BE2C (cell line): Measurements from ENCODE around the gene ZNF254.
A peak's percentile ranks its signal among the peaks of the same experiment; 100 is the strongest.

Experiments
- DNase-seq: peaks from one replicate; pipeline ENCODE4 v3.0.0-alpha.2; 2020
- H3K27me3 ChIP-seq: fragments of 250-450 bp; sonication (Bioruptor Pico); 2 replicates; pipeline ENCODE4 v1.5.1; 2020; ENCODE audit warnings: mild to moderate bottlenecking
- H3K36me3 ChIP-seq: fragments of 250-450 bp; sonication (Bioruptor Pico); 2 replicates; pipeline ENCODE4 v1.5.1; 2020; ENCODE audit warnings: mild to moderate bottlenecking
- H3K4me1 ChIP-seq: fragments of 250-450 bp; sonication (Bioruptor Pico); 2 replicates; pipeline ENCODE4 v1.5.1; 2020
- H3K4me3 ChIP-seq: 2 replicates; pipeline ENCODE4 v1.5.1; 2011; ENCODE audit warnings: low read depth, low read length
- H3K9me3 ChIP-seq: fragments of 250-450 bp; sonication (Bioruptor Pico); 2 replicates; pipeline ENCODE4 v1.5.1; 2020
- TF ChIP-seq, protein P1 (sequence below): IDR thresholded peaks from 2 replicates; pipeline ENCODE4 v1.5.1; 2012; ENCODE audit warnings: mild to moderate bottlenecking, low read depth, low read length

The ZNF254 gene

DNA sequence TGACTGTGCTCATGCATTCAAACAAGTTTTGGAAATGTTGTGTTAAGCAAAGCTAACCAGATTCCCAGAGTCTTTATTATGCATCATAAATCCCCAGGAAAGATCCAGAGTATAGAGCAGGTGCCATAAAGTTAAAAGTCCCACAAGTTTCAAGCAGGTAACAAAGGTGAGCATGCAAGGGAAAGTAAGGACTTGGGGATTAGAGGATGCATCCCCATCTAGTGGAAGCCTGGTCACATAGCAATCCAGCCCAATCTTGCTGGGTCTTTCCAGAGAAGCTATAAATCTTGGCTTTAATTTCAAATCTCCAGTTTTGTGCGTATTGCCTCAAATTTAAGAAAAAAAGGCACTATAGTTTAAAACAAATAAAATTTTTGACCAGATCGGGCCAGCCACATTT, 72.7 kb downstream of the ZNF254 start:
- TF ChIP-seq, protein P1, sequence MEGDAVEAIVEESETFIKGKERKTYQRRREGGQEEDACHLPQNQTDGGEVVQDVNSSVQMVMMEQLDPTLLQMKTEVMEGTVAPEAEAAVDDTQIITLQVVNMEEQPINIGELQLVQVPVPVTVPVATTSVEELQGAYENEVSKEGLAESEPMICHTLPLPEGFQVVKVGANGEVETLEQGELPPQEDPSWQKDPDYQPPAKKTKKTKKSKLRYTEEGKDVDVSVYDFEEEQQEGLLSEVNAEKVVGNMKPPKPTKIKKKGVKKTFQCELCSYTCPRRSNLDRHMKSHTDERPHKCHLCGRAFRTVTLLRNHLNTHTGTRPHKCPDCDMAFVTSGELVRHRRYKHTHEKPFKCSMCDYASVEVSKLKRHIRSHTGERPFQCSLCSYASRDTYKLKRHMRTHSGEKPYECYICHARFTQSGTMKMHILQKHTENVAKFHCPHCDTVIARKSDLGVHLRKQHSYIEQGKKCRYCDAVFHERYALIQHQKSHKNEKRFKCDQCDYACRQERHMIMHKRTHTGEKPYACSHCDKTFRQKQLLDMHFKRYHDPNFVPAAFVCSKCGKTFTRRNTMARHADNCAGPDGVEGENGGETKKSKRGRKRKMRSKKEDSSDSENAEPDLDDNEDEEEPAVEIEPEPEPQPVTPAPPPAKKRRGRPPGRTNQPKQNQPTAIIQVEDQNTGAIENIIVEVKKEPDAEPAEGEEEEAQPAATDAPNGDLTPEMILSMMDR: peak; percentile 63
- no peaks in the 10 kb centered on the region for H3K4me1 ChIP-seq

DNA sequence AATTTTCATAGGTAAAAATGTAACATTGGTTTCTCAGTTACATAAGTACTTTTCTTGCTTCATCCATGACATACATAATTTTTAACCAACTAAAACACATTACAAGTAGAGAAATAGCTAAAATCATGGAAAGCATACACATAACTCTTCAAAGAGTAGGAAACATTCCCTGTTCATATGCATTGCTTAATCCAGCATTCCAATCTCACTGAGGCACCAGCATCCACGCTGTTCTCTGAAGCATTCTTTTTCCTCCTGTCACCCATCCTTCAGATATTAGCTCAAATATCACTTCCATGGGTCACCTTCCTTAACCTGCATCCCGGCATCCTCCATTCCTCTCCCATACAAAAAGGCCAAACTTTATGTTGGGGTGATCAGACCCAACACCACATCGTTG, 79.1 kb downstream of the ZNF254 start:
- DNase-seq: no peak
- Histone ChIP-seq H3K36me3 (no peaks in the 10 kb centered on the region), H3K4me3 (no peak overlapping the region), H3K27me3 (no peaks in the 10 kb centered on the region), H3K9me3 (no peaks in the 10 kb centered on the region; the same call in none of the 2 replicates), H3K4me1 (no peaks in the 10 kb centered on the region)
- TF ChIP-seq, protein P1: no peak

More for the DNA sequence above, 72.7 kb downstream of the ZNF254 start:
- Histone ChIP-seq H3K27me3 (no peaks in the 10 kb centered on the region), H3K4me3 (no peak overlapping the region), H3K36me3 (no peaks in the 10 kb centered on the region), H3K9me3 (no peaks in the 10 kb centered on the region; the same call in 1 of the 2 replicates)
- no peak for DNase-seq

DNA sequence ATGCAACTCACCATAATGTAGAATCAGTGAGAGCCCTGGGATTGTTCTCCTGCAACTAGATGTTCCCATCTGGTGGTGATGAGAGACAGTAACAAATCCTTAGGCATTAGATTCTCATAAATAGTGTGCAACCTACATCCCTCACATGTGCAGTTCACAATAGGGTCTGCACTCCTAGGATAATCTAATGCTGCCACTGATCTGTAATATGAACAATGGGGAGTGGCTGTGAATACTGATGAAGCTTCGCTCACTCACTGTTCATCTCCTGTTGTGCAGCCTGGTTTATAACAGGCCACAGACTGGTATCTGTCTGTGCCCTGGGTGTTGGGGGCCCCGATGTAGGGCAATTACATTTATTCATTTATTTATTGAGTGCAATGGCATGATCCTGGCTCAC, 86.9 kb downstream of the ZNF254 start:
- no peak for DNase-seq
- TF ChIP-seq, protein P1: no peak
- no peaks in the 10 kb centered on the region for H3K4me1 ChIP-seq
- H3K9me3 ChIP-seq: no peaks in the 10 kb centered on the region; the same call in none of the 2 replicates
- no peaks in the 10 kb centered on the region for H3K36me3 ChIP-seq
- H3K27me3 ChIP-seq: no peaks in the 10 kb centered on the region
- no peak overlapping the region for H3K4me3 ChIP-seq

DNA sequence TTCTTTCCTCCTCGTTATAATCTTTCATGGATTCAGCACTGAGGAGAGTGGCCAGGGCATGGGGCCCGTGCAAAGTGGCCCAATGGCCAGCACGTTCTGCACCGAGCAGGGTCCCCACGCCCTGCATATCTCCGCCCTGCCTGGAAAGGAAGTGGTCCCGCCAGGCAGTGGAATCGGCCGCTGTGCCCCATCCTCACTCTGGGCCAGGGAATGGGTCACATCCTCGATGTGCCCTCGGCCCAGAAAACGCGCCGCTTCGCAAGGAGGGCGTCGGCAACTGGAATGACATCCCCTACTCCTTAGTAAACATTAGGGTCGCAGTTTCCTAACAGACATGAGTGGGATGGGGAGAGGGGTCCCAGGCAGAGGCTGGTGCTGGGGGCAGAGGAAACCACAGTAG, 90.7 kb downstream of the ZNF254 start:
- H3K9me3 ChIP-seq: no peaks in the 10 kb centered on the region; the same call in 1 of the 2 replicates
- no peaks in the 10 kb centered on the region for H3K4me1 ChIP-seq
- H3K36me3 ChIP-seq: no peaks in the 10 kb centered on the region
- H3K4me3 ChIP-seq: no peak overlapping the region
- no peaks in the 10 kb centered on the region for H3K27me3 ChIP-seq
- no peak for DNase-seq
- TF ChIP-seq, protein P1: no peak

DNA sequence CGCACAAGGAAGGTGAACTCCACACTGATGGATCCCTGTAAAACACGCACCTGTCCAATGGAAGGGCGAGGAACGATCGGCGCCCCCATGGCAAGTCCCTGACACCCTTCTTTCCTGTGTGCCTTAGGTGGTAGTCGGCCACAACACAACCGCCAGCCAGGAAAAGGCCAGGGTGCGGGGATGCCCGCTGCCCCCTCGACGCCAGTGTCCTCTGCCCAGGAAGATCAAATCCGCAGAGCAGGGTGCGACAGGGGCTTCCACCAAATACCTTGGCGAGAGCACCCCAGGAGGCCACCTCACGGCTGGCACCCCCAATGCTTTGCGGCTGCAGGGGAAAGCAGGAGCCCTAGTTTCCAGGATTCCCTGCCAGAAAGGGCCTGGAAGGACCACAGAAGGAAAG, 91.2 kb downstream of the ZNF254 start:
- Histone ChIP-seq H3K27me3 (no peaks in the 10 kb centered on the region), H3K9me3 (no peaks in the 10 kb centered on the region; the same call in 1 of the 2 replicates), H3K4me1 (no peaks in the 10 kb centered on the region), H3K4me3 (no peak overlapping the region), H3K36me3 (no peaks in the 10 kb centered on the region)
- DNase-seq: no peak
- TF ChIP-seq, protein P1: no peak
